Measurements from ENCODE around the gene MTHFD1L.

GRCh38 chr6:150999576-150999975, 134.1 kb downstream of the MTHFD1L start:
- no peak for TF ChIP-seq POLR2A (IDR thresholded peaks at IDR 0.05)
- no peak for TF ChIP-seq CTCF (IDR thresholded peaks at IDR 0.05)

Measured in Peyer's patch (tissue), 4 donors.